ENCODE data around the gene MUC4. TPM values are rescaled to one million over a fixed set of nuclear protein-coding genes. Genes with fewer than 3 reads are reported as not detected.

The MUC4 gene
- total and polyA plus RNA-seq, 2 of the 4 experiments (the other 2 are of a cell fraction) = not detected

Small RNA genes within 50 kb of the gene (microRNA-seq; reads per million reads assigned to microRNA genes)
- gene MIR570 (ENCODE audit: insufficient read depth in 1 of 2, insufficient read length in 1 of 2, unreplicated experiment in 1 of 2) = 0.37 to 3.1 reads per million in 2 experiments

Small RNA genes within 50 kb of the gene (small RNA-seq; reads per million reads assigned to genes)
- gene MIR570 = 0 to 1.1 (median 0.08) reads per million in 5 experiments

Other genes starting within 250 kb of the MUC4 start
- gene APOD, start 228.0 kb downstream of the MUC4 start, total RNA-seq (2012; rRNA removed) = not detected in 2 replicates
- gene APOD, start 228.0 kb downstream of the MUC4 start, polyA plus RNA-seq (2012; rRNA removed) = 0.16 and 0.36 TPM in 2 replicates
- not detected in 2 replicates for gene MUC20, start 91.0 kb downstream of the MUC4 start, total RNA-seq (2012; rRNA removed)
- gene MUC20, start 91.0 kb downstream of the MUC4 start, polyA plus RNA-seq (2012; rRNA removed) = 0.12 and 0.24 TPM in 2 replicates
- gene TNK2, start 96.6 kb upstream of the MUC4 start, total RNA-seq (2012; rRNA removed) = 2.2 TPM in 2 replicates
- 13.4 and 13.8 TPM in 2 replicates for gene TNK2, start 96.6 kb upstream of the MUC4 start, polyA plus RNA-seq (2012; rRNA removed)

Measured in IMR-90 (cell line).